HT1080 (cell line): Measurements from ENCODE around the gene SLCO3A1. TPM values are rescaled to one million over a fixed set of nuclear protein-coding genes. Genes with fewer than 3 reads are reported as not detected.

Experiments used
- DNase-seq: peaks from one replicate; pipeline ENCODE4 v3.0.0-alpha.2; 2015; ENCODE audit warnings: low read depth
- total RNA-seq: library from RNA; depleted of rRNA; stranded (reverse); fragments of >200 nt; shearing (Covaris generic); gene quantifications from 2 replicates; pipeline ENCODE4 v1.2.3, GENCODE V29; 2014

SLCO3A1 gene
- total RNA-seq, 1 experiment from 2014 or later = 4.6 TPM

DNA sequence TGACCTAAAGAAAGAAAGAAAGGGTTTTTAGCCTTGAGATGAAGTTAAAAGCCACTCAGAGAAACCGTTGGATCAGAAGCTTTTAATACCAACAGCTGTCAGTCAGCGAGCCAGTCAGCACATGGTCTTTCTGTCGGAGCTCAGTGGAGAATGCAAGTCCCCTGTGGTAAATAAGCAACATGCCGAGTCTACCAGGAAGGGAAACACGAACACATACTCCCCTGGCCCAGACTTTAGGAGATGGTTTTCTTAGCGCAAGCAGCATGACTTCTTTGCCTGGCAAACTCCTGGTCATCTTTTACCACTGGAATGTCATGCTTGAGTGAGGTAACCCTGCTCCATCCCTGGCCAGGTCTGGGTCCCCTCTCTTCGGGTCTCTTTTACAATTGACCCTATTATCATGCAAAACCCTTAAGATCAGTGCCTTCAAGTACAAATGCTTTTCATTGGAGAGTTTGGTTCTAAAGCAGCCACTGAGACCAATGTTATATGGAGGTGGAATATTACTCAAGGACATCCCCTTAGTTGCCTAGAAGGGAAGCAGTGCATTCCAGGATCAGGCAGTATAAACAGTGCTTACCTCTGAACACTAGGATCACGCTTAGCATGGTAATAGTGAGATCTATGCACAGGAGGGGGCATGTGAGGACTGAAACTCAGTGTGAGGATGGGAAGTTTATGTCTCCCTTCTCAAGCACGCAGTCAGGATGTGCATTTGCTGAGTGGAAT is 28.2 kb downstream of the SLCO3A1 start:
- DNase-seq = no peak

DNA sequence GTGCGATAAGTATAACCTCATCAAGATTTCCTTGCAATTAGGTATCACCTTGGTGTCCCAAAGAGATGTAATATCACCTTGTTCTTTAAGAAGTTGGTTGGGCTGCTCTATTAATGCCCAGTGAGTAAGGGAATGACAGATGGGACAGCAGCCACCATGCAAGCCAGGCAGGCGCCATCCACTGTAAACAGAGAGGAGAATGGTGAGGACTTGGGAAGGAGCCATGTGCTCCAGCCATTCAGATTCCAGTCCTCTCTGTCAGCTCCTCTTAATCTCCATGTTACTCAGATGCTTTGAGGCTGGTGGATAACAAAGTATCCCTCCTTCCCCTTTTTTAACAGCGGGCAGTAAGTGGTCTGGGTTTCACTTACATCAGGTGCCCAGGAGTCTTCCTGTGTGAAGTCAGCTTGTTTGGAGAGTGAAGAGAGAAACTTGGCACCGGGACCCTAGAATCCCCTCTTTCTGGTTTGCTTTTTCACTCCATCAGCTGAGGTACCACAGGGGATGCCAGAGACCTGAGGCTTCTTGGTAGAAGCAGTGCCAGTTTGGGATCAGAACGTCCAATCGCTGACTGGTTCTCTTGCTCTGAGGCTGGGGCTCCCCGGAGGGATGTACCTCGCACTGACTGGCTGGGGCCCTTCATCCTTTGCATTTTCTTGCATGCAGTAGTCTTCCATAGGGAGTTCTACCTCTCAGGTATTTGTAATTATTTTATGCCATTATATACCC is 29.5 kb downstream of the SLCO3A1 start:
- no peak for DNase-seq

DNA sequence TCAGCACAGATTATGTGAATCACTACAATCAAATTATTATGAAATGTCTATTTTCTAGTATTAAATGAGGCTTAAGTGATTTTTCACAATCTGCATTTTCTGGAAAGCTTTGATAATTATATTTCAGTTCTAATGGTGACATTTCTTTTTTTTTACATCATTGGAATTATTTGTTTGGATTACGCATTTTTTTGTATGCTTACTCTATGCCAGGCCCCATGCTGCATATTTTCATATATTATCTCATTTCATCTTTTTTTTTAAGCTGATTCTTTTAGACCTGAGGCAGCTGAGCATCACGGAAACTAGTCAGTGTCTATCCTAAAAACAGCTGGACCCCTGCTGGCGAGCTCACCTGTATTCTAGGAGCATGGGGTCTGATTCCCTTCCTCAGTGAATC is 31.1 kb downstream of the SLCO3A1 start:
- no peak for DNase-seq

DNA sequence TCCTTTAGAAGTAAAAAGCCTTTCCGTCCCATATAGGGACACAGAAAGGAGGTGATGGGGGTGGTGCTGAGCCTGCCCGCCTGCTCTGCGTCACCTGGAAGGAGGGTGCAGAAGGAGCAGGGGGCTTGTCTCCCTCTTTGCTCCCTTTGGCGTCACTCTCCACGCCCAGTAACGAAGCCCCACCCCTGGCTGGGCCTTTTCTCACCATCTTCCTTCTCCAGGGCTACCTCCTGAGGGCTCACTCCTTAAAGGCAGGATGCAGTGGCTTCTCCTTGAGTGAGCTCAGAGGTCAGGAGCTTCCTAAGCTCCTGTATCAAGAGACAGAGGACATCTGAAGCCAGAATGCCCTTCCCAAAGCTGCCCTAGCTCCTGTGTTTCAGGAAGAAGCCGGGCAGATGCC is 31.5 kb downstream of the SLCO3A1 start:
- DNase-seq = no peak

DNA sequence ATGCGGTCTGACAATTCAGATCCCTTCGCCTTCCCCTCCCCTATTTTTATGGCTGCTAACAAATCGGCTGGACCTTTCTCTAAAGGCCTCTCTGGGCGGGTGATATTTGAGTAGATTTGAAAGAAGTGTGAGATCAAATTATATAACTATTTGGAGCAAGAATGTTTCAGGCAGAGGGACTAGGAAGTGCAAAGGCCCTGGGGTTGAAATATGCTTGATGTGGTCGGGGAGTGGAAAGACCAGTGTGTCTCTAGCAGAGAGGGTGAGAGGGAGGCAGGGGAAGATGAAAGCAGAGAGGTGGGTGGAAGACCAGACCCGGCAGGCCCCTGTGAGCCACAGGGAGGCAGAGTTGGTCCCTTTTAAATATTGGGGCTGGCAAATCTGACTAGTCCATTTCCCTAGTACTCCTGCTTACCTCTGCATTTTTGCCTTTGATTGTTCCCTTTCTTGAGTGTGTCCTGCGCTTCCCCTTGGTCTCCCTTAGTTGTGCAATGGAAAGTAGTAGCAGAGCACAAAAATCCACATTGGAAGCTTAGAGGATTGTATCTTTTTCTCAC is 32.3 kb downstream of the SLCO3A1 start:
- DNase-seq = peak; percentile 10

DNA sequence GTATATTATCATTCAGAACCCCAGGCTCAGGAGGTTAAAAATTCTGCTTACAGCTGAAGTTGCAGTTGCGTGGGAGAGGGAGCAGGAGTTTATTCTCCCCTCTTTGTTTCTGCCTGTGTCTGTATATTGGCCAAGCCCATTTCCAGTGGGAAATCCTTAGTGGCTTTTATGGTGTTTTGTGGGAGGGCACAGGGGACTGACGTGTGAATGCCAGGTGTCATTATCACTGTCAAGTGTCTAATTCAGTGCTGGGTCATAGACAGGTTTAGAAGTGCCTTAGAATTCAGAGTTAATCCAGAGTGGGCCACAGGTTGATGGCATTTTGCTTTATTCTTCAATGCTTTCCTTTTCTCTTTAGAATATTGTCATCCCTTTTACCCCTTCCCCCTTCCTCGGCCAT is 33.4 kb downstream of the SLCO3A1 start:
- no peak for DNase-seq

DNA sequence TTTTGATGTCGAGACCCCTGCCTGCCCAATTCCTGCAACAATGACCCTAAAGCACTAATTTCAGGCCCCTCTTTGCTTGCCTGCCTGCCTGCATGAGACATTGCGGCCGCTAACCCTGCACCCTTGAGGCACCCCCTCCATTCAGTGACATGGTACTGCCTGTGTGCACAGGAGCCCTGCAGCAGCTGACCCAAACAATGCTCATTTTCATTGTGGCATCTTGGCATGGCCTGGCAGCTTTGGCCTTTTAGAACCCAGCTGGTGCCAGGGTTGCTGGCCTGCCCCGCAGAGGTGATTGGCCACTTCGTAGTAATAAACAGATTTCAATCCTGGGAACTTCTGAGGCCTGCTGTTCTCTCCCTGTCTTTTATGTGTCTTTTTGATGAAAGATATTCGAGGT is 33.8 kb downstream of the SLCO3A1 start:
- DNase-seq = no peak

DNA sequence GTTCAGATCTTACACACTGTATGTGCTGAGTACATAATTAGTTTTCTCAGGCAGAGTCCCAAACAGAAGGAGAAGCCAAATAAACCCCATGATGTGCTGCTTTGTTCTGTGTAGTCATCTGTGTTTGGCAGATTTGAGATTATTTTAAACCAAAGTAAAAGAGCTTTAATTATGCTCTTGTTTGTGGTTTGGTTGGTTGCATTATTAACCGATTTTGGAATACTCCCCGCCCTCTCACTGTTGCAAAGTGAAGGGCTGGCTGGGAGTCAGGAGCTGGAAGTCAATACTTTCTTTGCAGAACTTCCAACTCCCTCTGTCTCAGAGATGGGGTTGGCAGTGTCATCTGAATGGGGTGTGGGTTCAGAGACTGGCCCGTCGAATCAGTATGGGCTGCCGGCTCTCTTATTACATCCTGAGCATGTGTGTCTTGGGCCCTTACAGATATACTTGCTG is 34.4 kb downstream of the SLCO3A1 start:
- no peak for DNase-seq

DNA sequence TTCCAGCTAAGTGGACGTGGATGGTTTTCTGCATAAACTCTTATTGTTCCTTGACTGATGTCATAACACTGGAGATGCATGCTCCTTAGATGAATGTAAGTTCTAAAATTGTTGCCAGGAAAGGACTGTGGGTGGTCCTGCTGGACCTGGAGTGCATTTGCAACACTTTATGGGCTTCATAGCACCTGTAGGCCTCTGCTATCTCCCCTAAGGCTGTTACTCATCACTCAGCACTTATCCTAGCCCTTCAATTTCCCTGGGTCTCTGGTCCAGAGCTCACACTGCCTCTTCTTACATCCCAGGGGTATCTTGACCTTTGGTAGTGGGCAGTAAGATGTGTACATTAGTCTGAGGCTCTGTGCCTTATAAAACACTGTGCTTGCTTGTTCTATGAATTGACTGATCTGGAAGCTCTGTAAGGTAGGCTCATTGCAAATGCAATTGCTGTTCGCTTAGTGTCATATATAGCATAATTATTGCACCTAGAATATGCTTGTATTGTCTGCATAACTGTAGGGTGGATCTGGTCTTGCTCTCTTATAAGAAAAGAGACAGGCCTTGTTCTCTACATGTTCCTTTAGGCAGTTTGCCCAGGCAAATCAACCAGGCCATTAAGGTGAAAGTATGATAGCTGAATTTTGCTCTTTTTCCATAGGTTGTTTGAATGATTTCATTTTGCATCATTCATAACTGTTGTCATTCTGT is 35.8 kb downstream of the SLCO3A1 start:
- DNase-seq = no peak

DNA sequence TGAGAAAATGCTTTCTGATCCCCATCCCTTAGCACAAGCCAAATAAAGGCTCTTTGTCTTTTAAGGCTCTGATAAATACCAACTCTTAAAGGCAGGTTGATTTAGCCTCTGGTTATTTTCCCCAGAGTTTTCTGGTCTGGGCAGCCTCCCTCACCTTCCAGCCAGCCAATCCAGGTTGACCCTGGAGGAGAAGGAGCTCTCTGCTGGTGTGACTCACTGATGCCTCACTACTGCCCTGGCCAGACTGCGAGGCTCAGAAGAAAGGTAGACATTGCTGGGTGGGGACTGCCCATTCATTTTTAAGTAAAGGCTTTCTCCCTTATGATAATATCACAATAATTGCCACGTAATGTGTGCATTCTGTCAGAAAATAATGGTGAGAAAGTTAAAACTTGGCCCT is 37.1 kb downstream of the SLCO3A1 start:
- DNase-seq = peak; percentile 85

DNA sequence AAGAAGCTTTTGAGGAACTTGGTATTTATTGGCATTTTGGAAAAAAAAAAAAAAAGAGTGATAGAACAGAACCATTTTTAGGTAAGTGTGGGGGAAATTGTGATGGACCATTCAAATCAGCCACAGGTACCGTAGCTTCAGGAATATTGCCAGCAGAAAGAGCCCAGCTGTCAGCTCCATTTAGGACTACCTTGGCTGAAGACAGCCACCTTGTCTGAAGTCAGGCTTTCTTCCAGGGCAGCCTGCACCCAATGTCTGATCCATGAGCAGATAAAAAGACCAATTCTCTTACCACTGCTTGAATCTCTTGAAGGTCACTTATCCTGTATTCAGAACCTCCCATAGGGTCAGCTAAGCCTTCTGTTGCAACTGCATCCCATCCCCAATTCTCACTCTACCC is 37.6 kb downstream of the SLCO3A1 start:
- no peak for DNase-seq

DNA sequence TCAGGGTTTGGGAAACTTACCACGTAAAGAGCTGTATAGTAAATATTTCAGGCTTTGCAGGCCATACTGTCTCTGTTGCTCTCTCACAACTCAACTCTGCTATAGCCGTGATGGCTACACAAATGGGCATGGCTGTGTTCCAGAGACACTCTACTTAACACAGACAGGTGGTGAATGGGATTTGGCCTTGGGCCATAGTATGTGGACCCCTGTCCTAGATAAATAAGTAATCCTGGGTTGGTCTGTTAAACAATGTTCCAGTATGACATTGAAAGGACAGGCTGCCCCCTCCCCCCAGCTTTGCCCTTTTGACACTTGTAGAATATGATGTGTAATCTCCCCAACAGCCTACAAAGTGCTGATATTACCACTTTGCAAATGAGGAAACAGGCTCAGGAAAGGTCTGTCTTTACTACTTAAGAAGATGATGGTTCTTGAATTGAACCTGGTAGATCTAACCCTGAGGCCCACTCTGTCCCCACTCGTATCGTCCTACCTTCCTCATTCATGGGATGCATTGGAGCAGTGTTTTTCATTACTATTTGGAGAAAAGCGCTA is 38.4 kb downstream of the SLCO3A1 start:
- DNase-seq = no peak

DNA sequence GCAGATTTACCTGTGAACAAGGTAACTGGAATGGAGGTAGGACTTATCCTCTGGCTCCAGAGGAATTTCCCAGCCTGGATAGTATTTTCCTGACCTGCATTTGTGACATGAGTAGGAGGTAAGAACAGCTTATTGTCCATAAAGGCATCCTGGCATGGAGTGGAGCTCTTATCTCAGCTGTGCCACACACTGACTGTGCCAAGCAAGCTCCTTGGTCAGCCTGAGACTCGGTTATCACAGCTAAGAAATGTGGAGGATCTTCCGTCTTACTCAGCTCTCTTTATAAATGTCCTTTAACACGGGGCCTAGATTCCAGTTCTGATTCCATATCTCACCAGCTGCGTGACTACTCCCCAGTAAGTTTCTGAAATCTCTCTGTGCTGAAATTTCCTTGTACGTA is 38.9 kb downstream of the SLCO3A1 start:
- DNase-seq = no peak

DNA sequence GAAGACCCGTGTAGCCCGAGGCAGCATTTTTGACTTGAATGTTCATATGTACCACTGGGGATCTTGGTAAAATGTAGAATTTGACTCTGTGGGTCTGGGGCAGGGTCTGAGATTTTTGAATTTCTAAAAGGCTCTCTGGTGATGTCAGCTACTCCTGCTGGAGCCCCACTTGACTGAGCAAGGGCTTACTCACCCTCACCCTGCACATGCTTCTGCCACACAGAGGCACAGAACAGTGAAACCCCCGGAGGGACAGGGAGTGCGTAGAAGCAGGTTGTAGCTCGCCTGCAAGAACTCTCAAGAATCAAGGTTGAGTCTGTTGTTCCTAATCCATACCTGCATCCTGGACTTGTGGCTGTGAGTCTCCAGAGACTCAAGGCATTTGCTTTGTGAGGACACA is 41.1 kb downstream of the SLCO3A1 start:
- DNase-seq = no peak

DNA sequence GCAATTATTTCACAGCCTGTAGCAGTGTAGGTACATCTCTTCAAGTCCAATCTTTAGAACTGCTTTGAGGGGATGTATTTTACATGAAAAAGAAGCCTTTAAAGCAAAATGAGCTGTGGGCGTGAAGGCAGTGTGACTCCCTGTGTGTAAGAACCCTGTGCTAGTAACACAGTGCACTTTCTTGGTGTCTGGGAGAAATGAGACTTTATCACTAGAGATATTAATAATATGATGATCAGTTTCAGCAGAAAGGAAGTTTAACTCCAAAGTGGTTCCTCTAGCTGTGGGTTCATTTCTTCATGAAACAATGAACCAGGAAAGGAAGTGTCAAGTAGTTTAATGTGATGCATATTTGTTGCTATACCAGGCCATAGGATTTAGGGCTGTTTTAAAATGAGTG is 41.5 kb downstream of the SLCO3A1 start:
- no peak for DNase-seq

DNA sequence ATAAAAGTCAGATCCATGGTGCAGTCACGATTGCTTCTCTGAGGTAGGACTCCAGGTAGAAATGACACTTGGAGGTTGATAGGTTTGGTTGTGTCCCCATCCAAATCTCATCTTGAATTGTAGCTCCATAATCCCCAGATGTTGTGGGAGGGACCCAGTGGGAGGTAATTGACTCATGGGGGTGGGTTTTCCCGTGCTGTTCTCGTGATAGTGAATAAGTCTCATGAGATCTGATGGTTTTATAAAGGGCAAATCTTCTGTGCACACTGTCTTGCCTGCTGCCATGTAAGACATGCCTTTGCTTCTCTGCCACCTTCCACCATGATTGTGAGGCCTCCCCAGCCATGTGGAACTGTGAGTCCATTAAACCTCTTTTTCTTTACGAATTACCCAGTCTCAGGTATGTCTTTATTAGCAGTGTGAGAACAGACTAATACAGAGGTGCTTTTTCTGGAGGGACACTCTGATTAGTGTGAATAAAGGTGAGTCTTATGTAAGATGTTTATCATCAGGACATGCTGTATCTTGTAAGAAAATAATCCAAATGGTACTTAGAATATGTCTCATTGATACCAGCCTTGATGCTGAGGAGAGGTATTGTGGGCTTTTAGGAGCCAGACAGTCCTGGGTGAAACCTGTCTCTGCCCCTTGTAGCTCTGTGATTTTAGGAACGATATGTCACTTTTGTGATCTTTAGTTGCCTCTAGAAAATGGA is 43.0 kb downstream of the SLCO3A1 start:
- no peak for DNase-seq

DNA sequence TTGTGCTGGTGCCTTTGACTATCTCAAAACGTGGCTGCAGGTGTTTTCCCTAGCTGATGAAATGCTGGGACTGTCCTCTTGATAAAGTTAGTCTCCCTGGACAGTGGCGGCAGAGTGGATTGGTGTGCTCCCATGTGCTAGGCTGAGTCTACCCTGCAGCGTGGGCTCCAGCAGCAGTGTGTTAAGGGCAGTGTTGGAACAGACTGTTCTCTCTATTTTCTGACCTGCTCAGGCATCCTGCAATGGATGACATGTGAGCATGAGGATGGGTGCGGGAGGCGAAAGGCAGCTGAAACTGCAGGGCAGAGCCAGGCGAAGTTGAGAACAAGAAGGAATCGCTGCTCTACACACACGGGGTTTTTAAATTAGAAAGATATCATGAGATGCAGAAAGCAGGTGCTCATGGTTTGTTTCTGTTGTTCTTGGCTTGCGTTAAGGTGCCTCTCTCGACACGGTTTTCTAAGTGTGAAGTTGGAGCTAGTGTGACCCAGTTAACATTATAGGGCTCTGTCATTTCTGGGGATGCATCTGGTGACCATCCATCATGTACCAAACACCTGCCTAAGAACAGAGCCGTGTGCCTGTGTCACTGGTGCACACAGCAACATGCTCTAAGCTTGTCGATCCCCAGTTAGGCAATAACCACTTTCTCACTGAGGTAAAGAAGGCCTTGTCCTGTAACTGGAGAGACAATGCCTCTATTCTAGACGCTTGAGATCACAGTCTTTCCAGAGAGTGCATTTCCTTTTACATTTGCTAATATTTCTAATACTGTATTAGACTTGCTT is 44.3 kb downstream of the SLCO3A1 start:
- DNase-seq = no peak

DNA sequence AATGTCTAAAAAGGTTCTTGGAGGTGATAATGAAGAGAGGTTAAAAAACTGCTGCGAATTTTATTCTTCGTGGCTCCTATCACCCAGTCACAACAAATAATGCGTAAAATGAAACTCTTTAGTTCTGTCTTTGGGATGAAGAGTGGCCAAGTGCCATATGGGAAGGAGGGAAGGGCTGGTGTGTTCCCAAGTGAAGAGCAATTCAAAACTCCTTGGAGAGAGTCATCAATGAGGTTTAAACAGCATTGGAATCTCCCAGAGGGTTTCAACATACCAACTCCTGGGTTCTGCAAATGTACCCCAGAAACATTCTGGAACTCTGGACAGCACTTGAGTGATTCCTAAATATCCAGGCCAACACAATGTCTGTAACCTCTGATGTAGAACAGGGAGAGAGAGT is 45.3 kb downstream of the SLCO3A1 start:
- DNase-seq = no peak

DNA sequence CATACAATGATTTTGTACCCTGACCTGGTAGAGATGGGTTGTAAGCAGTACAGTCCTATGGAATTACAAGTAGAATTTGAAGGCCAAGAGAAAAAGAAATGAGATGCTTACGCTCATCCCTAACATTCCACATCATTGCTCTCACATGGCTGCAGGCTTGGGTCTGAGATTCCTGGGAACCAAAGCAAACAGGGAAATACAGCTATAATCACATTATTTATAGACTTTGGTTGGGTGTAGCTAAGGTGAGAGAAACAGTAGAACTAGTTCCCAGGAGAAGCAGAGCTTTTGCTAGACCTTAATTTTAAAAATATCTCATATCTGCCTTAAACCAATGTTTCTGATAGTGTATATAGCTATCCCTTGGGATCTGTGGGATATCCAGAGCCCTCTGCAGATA is 51.4 kb downstream of the SLCO3A1 start:
- no peak for DNase-seq

DNA sequence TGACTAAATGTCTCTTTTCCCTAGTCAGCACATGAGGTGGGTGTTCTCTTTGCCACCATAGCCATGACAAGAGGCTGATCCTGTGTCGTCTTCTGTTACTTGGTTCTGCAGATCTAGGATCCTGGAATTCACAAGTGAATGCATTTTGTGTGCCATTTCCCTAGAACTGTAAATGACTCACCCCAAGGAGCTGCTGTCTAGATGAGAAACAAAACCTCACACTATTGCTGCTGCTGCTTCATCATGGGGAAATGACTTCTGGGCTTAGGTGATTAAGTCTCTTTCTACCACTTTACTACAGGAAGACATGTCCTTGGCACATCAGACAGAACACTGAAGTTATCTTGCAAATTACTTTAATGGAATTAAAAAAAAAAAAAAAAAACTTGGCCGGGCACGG is 54.9 kb downstream of the SLCO3A1 start:
- peak; percentile 81 for DNase-seq
